Fibroblast of villous mesenchyme (primary cell): Measurements from ENCODE around the gene CLCN2. TPM values are rescaled to one million over a fixed set of nuclear protein-coding genes. Genes with fewer than 3 reads are reported as not detected.

Experiments used
- DNase-seq: peaks from one replicate; pipeline ENCODE4 v3.0.0-alpha.2; 2010; ENCODE audit warnings: low read depth
- H3K4me3 ChIP-seq: 2 replicates; pipeline ENCODE4 v1.5.1; 2011; ENCODE audit warnings: low read depth, mild to moderate bottlenecking, low read length
- CTCF ChIP-seq: IDR thresholded peaks from 2 replicates; pipeline ENCODE4 v1.5.1; 2012; ENCODE audit warnings: low read depth, mild to moderate bottlenecking, low read length; ENCODE audit not compliant: insufficient read depth
- total RNA-seq: library from RNA; depleted of rRNA; stranded (reverse); fragments of >200 nt; gene quantifications from 2 replicates; pipeline ENCODE4 v1.2.3, GENCODE V29; 2012

The CLCN2 gene
- total RNA-seq, 1 donor, result 6.0 TPM

- no peak for DNase-seq
- H3K4me3 ChIP-seq, result no peak overlapping the region
- TF ChIP-seq CTCF, result no peak
Measured at GRCh38 chr3:184333190-184333589, 28.2 kb downstream of the CLCN2 start.

- DNase-seq, result peak; percentile 79
- TF ChIP-seq CTCF, result no peak
- H3K4me3 ChIP-seq, result no peak overlapping the region
Measured at GRCh38 chr3:184332370-184333090, 28.9 kb downstream of the CLCN2 start.

- no peak overlapping the region for H3K4me3 ChIP-seq
- DNase-seq, result no peak
- TF ChIP-seq CTCF, result no peak
Measured at GRCh38 chr3:184328516-184328915, 32.9 kb downstream of the CLCN2 start.

- no peak overlapping the region for H3K4me3 ChIP-seq
- no peak for TF ChIP-seq CTCF
- no peak for DNase-seq
Measured at GRCh38 chr3:184327171-184327570, 34.2 kb downstream of the CLCN2 start.

- no peak for TF ChIP-seq CTCF
- no peak overlapping the region for H3K4me3 ChIP-seq
- no peak for DNase-seq
Measured at GRCh38 chr3:184325715-184326369, 35.6 kb downstream of the CLCN2 start.

- no peak for TF ChIP-seq CTCF
- H3K4me3 ChIP-seq, result no peak overlapping the region
- no peak for DNase-seq
Measured at GRCh38 chr3:184325269-184325668, 36.1 kb downstream of the CLCN2 start.
